Fibroblast of lung (primary cell): ENCODE data around the gene CREG1. TPM values are rescaled to one million over a fixed set of nuclear protein-coding genes. Genes with fewer than 3 reads are reported as not detected.
A peak's percentile ranks its signal among the peaks of the same experiment; 100 is the strongest.

Source experiments
- DNase-seq, 2 donors: peaks; one replicate each; pipeline versions ENCODE4 v3.0.0 to v3.0.0-alpha.2; 2010; ENCODE audit warnings: low read depth in 2 of 2
- H2AFZ ChIP-seq: 2 replicates; pipeline ENCODE4 v1.5.1; 2012; ENCODE audit warnings: low read length, control low read depth, inconsistent platforms
- H3K27ac ChIP-seq: 2 replicates; pipeline ENCODE4 v1.5.1; 2011; ENCODE audit warnings: low read length, control low read depth; ENCODE audit not compliant: insufficient read depth
- H3K27me3 ChIP-seq: 2 replicates; pipeline ENCODE4 v1.5.1; 2011; ENCODE audit warnings: mild to moderate bottlenecking, low read length; ENCODE audit not compliant: control insufficient read depth, insufficient read depth
- H3K36me3 ChIP-seq: 2 replicates; pipeline ENCODE4 v1.5.1; 2011; ENCODE audit warnings: low read length; ENCODE audit not compliant: control insufficient read depth, insufficient read depth
- H3K4me1 ChIP-seq: 2 replicates; pipeline ENCODE4 v1.5.1; 2011; ENCODE audit warnings: low read length; ENCODE audit not compliant: control insufficient read depth, insufficient read depth; ENCODE audit errors: extremely low read depth
- H3K4me2 ChIP-seq: 2 replicates; pipeline ENCODE4 v1.5.1; 2011; ENCODE audit warnings: low read length, control low read depth; ENCODE audit not compliant: insufficient read depth; ENCODE audit errors: extremely low read depth
- H3K4me3 ChIP-seq, 4 experiments: fragments of 200-600 bp in 1 of 4; sonication (generic) in 1 of 4; replicated peaks in 1 of 4; 2 replicates each; pipeline ENCODE4 v1.5.1; 2011 to 2016; ENCODE audit warnings: low read length in 4 of 4, low read depth in 3 of 4, mild to moderate bottlenecking in 3 of 4, control low read depth in 2 of 4, inconsistent platforms in 1 of 4, mixed read lengths in 1 of 4; ENCODE audit not compliant: insufficient read depth in 1 of 4; ENCODE audit errors: control extremely low read depth in 1 of 4
- H3K79me2 ChIP-seq: 2 replicates; pipeline ENCODE4 v1.5.1; 2012; ENCODE audit warnings: mild to moderate bottlenecking, low read length, inconsistent platforms; ENCODE audit not compliant: control insufficient read depth, insufficient read depth
- H3K9ac ChIP-seq: 2 replicates; pipeline ENCODE4 v1.5.1; 2011; ENCODE audit warnings: mild to moderate bottlenecking, low read length, control low read depth; ENCODE audit not compliant: insufficient read depth
- H3K9me3 ChIP-seq: 2 replicates; pipeline ENCODE4 v1.5.1; 2012; ENCODE audit warnings: low read depth, low read length; ENCODE audit not compliant: control insufficient read depth, insufficient read depth
- H4K20me1 ChIP-seq: 2 replicates; pipeline ENCODE4 v1.5.1; 2011; ENCODE audit warnings: low read length; ENCODE audit not compliant: control insufficient read depth, insufficient read depth; ENCODE audit errors: extremely low read depth
- EZH2 ChIP-seq: IDR thresholded peaks from 2 replicates; pipeline ENCODE4 v1.5.1; 2012; ENCODE audit warnings: low read length, control low read depth, mild to moderate bottlenecking; ENCODE audit errors: missing control alignments
- polyA plus RNA-seq, 2 donors: library from polyadenylated mRNA; depleted of rRNA in 1 of 2; stranded (reverse) in 1 of 2; unstranded in 1 of 2; fragments of >200 nt; gene quantifications; 2 replicates each; pipeline ENCODE4 v1.2.1, GENCODE V29; 2011 to 2012; ENCODE audit warnings: missing spikeins in 1 of 2
- total RNA-seq: library from RNA; depleted of rRNA; stranded (reverse); fragments of >200 nt; gene quantifications from 2 replicates; pipeline ENCODE4 v1.2.1, GENCODE V29; 2014
- TF ChIP-seq, protein P1 (sequence below), 2 donors: IDR thresholded peaks in 1 of 2; conservative IDR thresholded peaks in 1 of 2; 1 replicate in 1 of 2; 2 replicates in 1 of 2; pipeline ENCODE4 v1.5.1; 2011 to 2012; ENCODE audit warnings: low read length in 2 of 2, control low read depth in 1 of 2, inconsistent platforms in 1 of 2, low read depth in 1 of 2, mild to moderate bottlenecking in 1 of 2

CREG1 gene
- total and polyA plus RNA-seq, 2 donors (not counting 1 experiment from before 2014, with no cell fraction given), result 58.5 to 75.5 TPM

DNA sequence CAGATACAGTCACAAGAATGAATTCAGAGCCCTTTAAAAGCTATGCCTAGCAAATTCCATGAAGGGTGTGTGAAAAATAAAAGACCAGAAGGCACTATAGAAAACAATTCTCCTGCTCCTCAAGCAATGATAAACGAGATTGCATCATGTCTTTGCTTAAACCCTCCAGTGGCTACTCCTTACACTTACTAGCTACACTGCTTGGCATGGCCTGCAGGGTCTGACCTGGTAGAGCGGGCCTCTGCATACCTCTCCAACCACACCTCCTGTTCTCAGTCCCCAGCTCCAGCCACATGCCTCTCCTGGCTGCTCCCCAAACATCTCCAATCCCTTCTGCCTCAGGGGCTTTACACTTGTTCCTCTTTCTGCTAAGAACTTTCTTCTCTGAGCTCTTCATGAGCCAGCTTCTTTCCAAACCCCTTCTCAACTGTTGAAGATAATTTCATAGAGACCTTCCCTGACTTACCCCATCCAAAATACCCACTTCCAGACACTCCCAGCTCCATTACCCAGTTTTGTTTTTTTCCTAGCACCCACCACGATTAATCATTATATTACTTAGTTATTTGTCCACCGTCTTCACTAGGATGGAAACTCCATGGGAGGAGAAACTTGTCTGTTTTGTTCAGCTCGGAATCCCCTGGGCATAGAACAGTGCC lies 11.2 kb upstream of the CREG1 start:
- Histone ChIP-seq H3K36me3 (no peaks in the 10 kb centered on the region), H3K4me2 (no peak overlapping the region), H3K79me2 (no peaks in the 10 kb centered on the region), H2AFZ (no peak overlapping the region), H3K4me3 (no peak overlapping the region), H3K27me3 (no peaks in the 10 kb centered on the region), H3K9me3 (no peaks in the 10 kb centered on the region), H3K27ac (no peak overlapping the region), H3K4me1 (no peaks in the 10 kb centered on the region), H3K9ac (no peak overlapping the region), H4K20me1 (no peaks in the 10 kb centered on the region)
- peak in 1 of 2 donors; percentile 7 for DNase-seq
- no peak for TF ChIP-seq EZH2
- TF ChIP-seq, protein P1, sequence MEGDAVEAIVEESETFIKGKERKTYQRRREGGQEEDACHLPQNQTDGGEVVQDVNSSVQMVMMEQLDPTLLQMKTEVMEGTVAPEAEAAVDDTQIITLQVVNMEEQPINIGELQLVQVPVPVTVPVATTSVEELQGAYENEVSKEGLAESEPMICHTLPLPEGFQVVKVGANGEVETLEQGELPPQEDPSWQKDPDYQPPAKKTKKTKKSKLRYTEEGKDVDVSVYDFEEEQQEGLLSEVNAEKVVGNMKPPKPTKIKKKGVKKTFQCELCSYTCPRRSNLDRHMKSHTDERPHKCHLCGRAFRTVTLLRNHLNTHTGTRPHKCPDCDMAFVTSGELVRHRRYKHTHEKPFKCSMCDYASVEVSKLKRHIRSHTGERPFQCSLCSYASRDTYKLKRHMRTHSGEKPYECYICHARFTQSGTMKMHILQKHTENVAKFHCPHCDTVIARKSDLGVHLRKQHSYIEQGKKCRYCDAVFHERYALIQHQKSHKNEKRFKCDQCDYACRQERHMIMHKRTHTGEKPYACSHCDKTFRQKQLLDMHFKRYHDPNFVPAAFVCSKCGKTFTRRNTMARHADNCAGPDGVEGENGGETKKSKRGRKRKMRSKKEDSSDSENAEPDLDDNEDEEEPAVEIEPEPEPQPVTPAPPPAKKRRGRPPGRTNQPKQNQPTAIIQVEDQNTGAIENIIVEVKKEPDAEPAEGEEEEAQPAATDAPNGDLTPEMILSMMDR (conservative IDR thresholded peaks at IDR 0.05 in 1 of 2, IDR thresholded peaks at IDR 0.05 in 1 of 2; ENCODE audit: low read depth in 1 of 2, low read length in 2 of 2), result no peak

- no peak for DNase-seq
- Histone ChIP-seq H2AFZ (no peak overlapping the region), H3K9ac (no peak overlapping the region), H3K9me3 (no peaks in the 10 kb centered on the region), H3K27ac (no peak overlapping the region), H3K36me3 (no peaks in the 10 kb centered on the region), H3K4me1 (no peaks in the 10 kb centered on the region), H3K27me3 (no peaks in the 10 kb centered on the region), H3K4me3 (no peak overlapping the region), H3K4me2 (no peak overlapping the region), H4K20me1 (no peaks in the 10 kb centered on the region), H3K79me2 (no peaks in the 10 kb centered on the region)
- TF ChIP-seq, protein P1 (conservative IDR thresholded peaks at IDR 0.05 in 1 of 2, IDR thresholded peaks at IDR 0.05 in 1 of 2; ENCODE audit: low read depth in 1 of 2, low read length in 2 of 2), result no peak
- TF ChIP-seq EZH2, result no peak
Measured at GRCh38 chr1:167563579-167564246, 10.2 kb upstream of the CREG1 start.

- no peak overlapping the region for H3K9ac ChIP-seq
- H3K27me3 ChIP-seq, result no peaks in the 10 kb centered on the region
- DNase-seq, result peak; percentile 18 to 27
Measured at GRCh38 chr1:167562702-167563101, 9.1 kb upstream of the CREG1 start.

More at GRCh38 chr1:167562702-167563101, 9.1 kb upstream of the CREG1 start:
- Histone ChIP-seq H3K9me3 (no peaks in the 10 kb centered on the region), H3K4me1 (no peaks in the 10 kb centered on the region), H3K36me3 (no peaks in the 10 kb centered on the region), H2AFZ (no peak overlapping the region), H4K20me1 (no peaks in the 10 kb centered on the region), H3K4me2 (no peak overlapping the region), H3K27ac (no peak overlapping the region), H3K79me2 (no peaks in the 10 kb centered on the region), H3K4me3 (no peak overlapping the region)
- TF ChIP-seq, protein P1 (conservative IDR thresholded peaks at IDR 0.05 in 1 of 2, IDR thresholded peaks at IDR 0.05 in 1 of 2; ENCODE audit: low read depth in 1 of 2, low read length in 2 of 2), result no peak
- TF ChIP-seq EZH2, result no peak
